IMR-90 (cell line): Measurements from ENCODE around the gene TNS2. TPM values are rescaled to one million over a fixed set of nuclear protein-coding genes. Genes with fewer than 3 reads are reported as not detected.
"Not testable (repeated sequence)": the region's sequence is repeated elsewhere in the genome, so short reads cannot be mapped to it uniquely, and the experiment has no call there.

ENCODE experiments used
- ATAC-seq: fragments of 200-7000 bp; cut with Tn5 transposase; 2 replicates; pipeline ENCODE4 v1.9.1; 2020; ENCODE audit warnings: low read depth, mild to moderate bottlenecking, moderate library complexity
- BruUV-seq: library from RNA; stranded (reverse); fragments of 400-500 nt; replicated peaks from 2 replicates; lab custom pipeline; 2021; lab: Mats Ljungman, UMichigan
- CTCF ChIA-PET: fragments of 300-600 bp; formaldehyde crosslinking; extraction: SDS; loops from one replicate; lab custom pipeline; 2021; ENCODE audit warnings: antibody characterized with exemption; lab: Yijun Ruan, JAX
- POLR2A ChIA-PET: fragments of 300-600 bp; sonication (Branson Sonifier 250); formaldehyde crosslinking; loops from one replicate; lab custom pipeline; 2022; ENCODE audit warnings: antibody characterized with exemption; ENCODE audit not compliant: unreplicated experiment; lab: Charles Lee
- DNase-seq: peaks from one replicate; pipeline ENCODE4 v3.0.0; 2013
- H2AFZ ChIP-seq: replicated peaks from 2 replicates; pipeline ENCODE3; 2013; ENCODE audit warnings: low read length, mild to moderate bottlenecking; ENCODE audit not compliant: poor library complexity
- H2AK5ac ChIP-seq: 2 replicates; pipeline ENCODE4 v1.6.1; 2013; ENCODE audit warnings: low read depth, low read length, inconsistent platforms
- H2AK9ac ChIP-seq: replicated peaks from 2 replicates; pipeline ENCODE3; 2013; ENCODE audit warnings: mild to moderate bottlenecking, low read depth, low read length, moderate library complexity; ENCODE audit not compliant: poor library complexity
- H2BK120ac ChIP-seq: 2 replicates; pipeline ENCODE4 v1.6.1; 2013; ENCODE audit warnings: low read depth, low read length, inconsistent platforms
- H2BK15ac ChIP-seq: 3 replicates; pipeline ENCODE4 v1.6.1; 2013; ENCODE audit warnings: low read depth, low read length, inconsistent platforms
- H2BK20ac ChIP-seq: 2 replicates; pipeline ENCODE4 v1.6.1; 2013; ENCODE audit warnings: low read depth, mild to moderate bottlenecking, inconsistent platforms, low read length, moderate library complexity
- H2BK5ac ChIP-seq: 2 replicates; pipeline ENCODE4 v1.6.1; 2013; ENCODE audit warnings: mild to moderate bottlenecking, low read depth, low read length, inconsistent platforms; ENCODE audit not compliant: poor library complexity, severe bottlenecking
- H3K14ac ChIP-seq: replicated peaks from 2 replicates; pipeline ENCODE4 v1.6.1; 2013; ENCODE audit warnings: low read depth, low read length, inconsistent platforms
- H3K18ac ChIP-seq: 2 replicates; pipeline ENCODE4 v1.6.1; 2013; ENCODE audit warnings: low read depth, low read length, control low read depth
- H3K23ac ChIP-seq: 2 replicates; pipeline ENCODE4 v1.6.1; 2013; ENCODE audit warnings: low read depth, low read length, inconsistent platforms
- H3K27ac ChIP-seq: 2 replicates; pipeline ENCODE4 v1.5.1; 2013; ENCODE audit warnings: mild to moderate bottlenecking, control low read depth, low read length; ENCODE audit not compliant: insufficient read depth
- H3K27me3 ChIP-seq: 2 replicates; pipeline ENCODE4 v1.6.1; 2013; ENCODE audit warnings: low read length; ENCODE audit not compliant: control insufficient read depth, insufficient read depth
- H3K36me3 ChIP-seq: 2 replicates; pipeline ENCODE4 v1.6.1; 2013; ENCODE audit warnings: low read length, mixed read lengths; ENCODE audit not compliant: control insufficient read depth, insufficient read depth
- H3K4ac ChIP-seq: 2 replicates; pipeline ENCODE4 v1.6.1; 2013; ENCODE audit warnings: low read depth, low read length, inconsistent platforms
- H3K4me1 ChIP-seq: 2 replicates; pipeline ENCODE4 v1.6.1; 2013; ENCODE audit warnings: low read length, mixed read lengths; ENCODE audit not compliant: control insufficient read depth, insufficient read depth
- H3K4me2 ChIP-seq: 2 replicates; pipeline ENCODE4 v1.6.1; 2013; ENCODE audit warnings: low read depth, mild to moderate bottlenecking, control low read depth, low read length, moderate library complexity
- H3K4me3 ChIP-seq: 2 replicates; pipeline ENCODE4 v1.5.1; 2013; ENCODE audit warnings: low read depth, mild to moderate bottlenecking, control low read depth, low read length, moderate library complexity; ENCODE audit not compliant: insufficient read depth
- H3K56ac ChIP-seq: 2 replicates; pipeline ENCODE4 v1.6.1; 2013; ENCODE audit warnings: low read length, inconsistent platforms; ENCODE audit not compliant: insufficient read depth; ENCODE audit errors: extremely low read depth
- H3K79me1 ChIP-seq, 2 experiments: 2 replicates each; pipeline ENCODE4 v1.6.1; 2013; ENCODE audit warnings: low read length in 2 of 2, inconsistent platforms in 1 of 2, low read depth in 1 of 2
- H3K9ac ChIP-seq: 2 replicates; pipeline ENCODE4 v1.6.1; 2013; ENCODE audit warnings: low read depth, low read length, control low read depth
- H3K9me1 ChIP-seq: 2 replicates; pipeline ENCODE4 v1.6.1; 2013; ENCODE audit warnings: low read length, inconsistent platforms; ENCODE audit not compliant: insufficient read depth
- H3K9me3 ChIP-seq: 2 replicates; pipeline ENCODE4 v1.6.1; 2013; ENCODE audit warnings: low read length; ENCODE audit not compliant: control insufficient read depth, insufficient read depth
- H4K20me1 ChIP-seq: 2 replicates; pipeline ENCODE4 v1.6.1; 2013; ENCODE audit warnings: low read length, inconsistent platforms; ENCODE audit not compliant: insufficient read depth
- H4K5ac ChIP-seq: 2 replicates; pipeline ENCODE4 v1.6.1; 2013; ENCODE audit warnings: mild to moderate bottlenecking, low read depth, low read length, control low read depth
- H4K8ac ChIP-seq, 2 experiments: 2 replicates each; pipeline ENCODE4 v1.6.1; 2013; ENCODE audit warnings: low read depth in 2 of 2, low read length in 2 of 2, control low read depth in 1 of 2, inconsistent platforms in 1 of 2
- H4K91ac ChIP-seq: 2 replicates; pipeline ENCODE4 v1.6.1; 2013; ENCODE audit warnings: low read depth, low read length, inconsistent platforms; ENCODE audit not compliant: insufficient read depth
- CHD1 ChIP-seq: IDR thresholded peaks from 2 replicates; pipeline ENCODE4 v1.6.1; 2012; ENCODE audit warnings: low read depth, low read length, improper control_type of control experiment
- NFE2L2 ChIP-seq: fragments of 150-350 bp; IDR thresholded peaks from 2 replicates; pipeline ENCODE4 v1.6.1; 2016; ENCODE audit warnings: low read depth, mild to moderate bottlenecking, low read length
- WGBS, 2 experiments: methylation state at CpG; one replicate each; pipeline versions ENCODE4 v1.1.5 to v1.1.7; 2013; ENCODE audit warnings: missing lambda C conversion rate in 2 of 2; ENCODE audit not compliant: insufficient read length in 1 of 2; ENCODE audit errors: extremely low coverage in 2 of 2; 5-methylcytosine and 5-hydroxymethylcytosine counted together
- dilution Hi-C: fragments of 300-500 bp; cut with HindIII; formaldehyde crosslinking; loops from one replicate; pipeline ENCODE4 v1.14.3; 2018; ENCODE audit warnings: low sequenced_read_pairs; ENCODE audit not compliant: unreplicated experiment
- in situ Hi-C: fragments of 300-500 bp; cut with MboI; formaldehyde crosslinking; loops from 3 replicates; pipeline ENCODE4 v1.14.3; 2019; ENCODE audit warnings: low sequenced_read_pairs, inconsistent platforms, mixed read lengths
- intact Hi-C: fragments of 100-400 bp; cut with micrococcal nuclease; formaldehyde crosslinking; loops from 2 replicates; pipeline ENCODE4 v1.10.0; 2022
- polyA plus RNA-seq, 3 experiments: library from polyadenylated mRNA; depleted of rRNA; stranded (reverse); fragments of >200 nt; gene quantifications; 2 replicates each; pipeline ENCODE4 v1.2.3, GENCODE V29; 2012; ENCODE audit warnings: low replicate concordance in 1 of 3
- total RNA-seq: library from RNA; depleted of rRNA; stranded (reverse); fragments of >200 nt; gene quantifications from 2 replicates; pipeline ENCODE4 v1.2.3, GENCODE V29; 2012

TNS2 gene
- total and polyA plus RNA-seq, 2 of the 4 experiments (the other 2 are of a cell fraction): 10.4 to 67.2 TPM

DNA sequence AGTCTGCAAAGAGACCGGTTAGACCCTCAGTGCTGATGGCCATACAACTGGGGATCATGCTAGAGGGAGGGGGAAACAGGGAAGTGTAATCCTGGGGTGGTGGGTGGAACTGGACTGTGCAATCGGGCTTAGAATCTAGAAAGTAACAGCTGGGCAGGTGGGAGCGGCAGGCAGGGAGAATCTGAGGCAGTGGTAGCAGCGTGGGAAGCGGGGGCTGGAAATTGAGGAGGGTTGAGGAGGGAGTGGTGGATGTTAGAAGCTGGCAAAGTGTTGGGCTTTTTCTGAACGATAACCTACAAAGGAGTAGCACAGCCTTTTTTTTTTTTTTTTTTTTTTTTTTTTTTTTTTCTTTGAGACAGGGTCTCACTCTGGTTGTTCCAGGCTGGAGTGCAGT is 44.5 kb downstream of the TNS2 start:
- DNase-seq (no peak), ATAC-seq (no peak)
- peak overlapping the region; percentile 96 for H2BK120ac ChIP-seq
- CTCF ChIA-PET: interaction anchor here (1.3 kb wide), 1 partner anchor 18 kb away, joined by 4 read pairs; no protein-coding TSS in a partner anchor
- H3K36me3 ChIP-seq: no peaks in the 10 kb centered on the region
- peak overlapping the region; percentile 87 for H2AFZ ChIP-seq
- H3K23ac ChIP-seq: peak overlapping the region; percentile 29; the same call in 1 of the 2 replicates
- POLR2A ChIA-PET: interaction anchor here (0.8 to 1.7 kb wide), 2 partner anchors 14 to 15 kb away, joined by 3 to 8 read pairs; partner anchors contain the start of gene SPRYD3
- peak overlapping the region; percentile 84 for H4K91ac ChIP-seq
- peak overlapping the region; percentile 59 for H3K27ac ChIP-seq
- no peaks in the 10 kb centered on the region for H4K20me1 ChIP-seq
- no peaks in the 10 kb centered on the region for H3K27me3 ChIP-seq
- H3K56ac ChIP-seq: no peak overlapping the region
- peaks cover 32% of the 10 kb centered on the region for H3K4me1 ChIP-seq
- WGBS, 2 experiments: 94% methylated on average over 4 of the region's 6 CpGs; no CpG with 5 or more reads in 1 of the 2 experiments
- no peak overlapping the region for H2AK9ac ChIP-seq
- intact Hi-C loops: no loop called here
- H4K5ac ChIP-seq: peak overlapping the region; percentile 63
- H3K14ac ChIP-seq: peak overlapping the region; percentile 28
- H3K4ac ChIP-seq: peak overlapping the region; percentile 45
- H2BK5ac ChIP-seq: peak overlapping the region; percentile 59
- peaks cover 28% of the 10 kb centered on the region for H3K9me1 ChIP-seq
- H3K4me3 ChIP-seq: no peak overlapping the region
- in situ Hi-C loops: no loop called here
- peak overlapping the region; percentile 33; the same call in 1 of the 2 replicates for H2AK5ac ChIP-seq
- H3K18ac ChIP-seq: peak overlapping the region; percentile 14; the same call in 1 of the 2 replicates
- no peak overlapping the region for H3K4me2 ChIP-seq
- dilution Hi-C loops: no loop called here
- no peaks in the 10 kb centered on the region for H3K9me3 ChIP-seq
- BruUV-seq: no TSS peak
- H2BK20ac ChIP-seq: peak overlapping the region; percentile 86; the same call in 1 of the 2 replicates
- H4K8ac ChIP-seq: peak overlapping the region; percentile 66 to 94
- no peak overlapping the region for H3K9ac ChIP-seq
- H2BK15ac ChIP-seq: peak overlapping the region; percentile 50; the same call in 2 of the 3 replicates
- peaks cover 0 to 29% of the 10 kb centered on the region in 2 experiments; a peak in 3 of 4 replicates for H3K79me1 ChIP-seq
- TF ChIP-seq CHD1 (no peak), NFE2L2 (no peak)

- H4K91ac ChIP-seq, DNase-seq, H2BK120ac ChIP-seq, BruUV-seq, H3K56ac ChIP-seq, H3K4me2 ChIP-seq, H2AK5ac ChIP-seq, H3K9ac ChIP-seq, H4K20me1 ChIP-seq, H3K23ac ChIP-seq, in situ Hi-C loops, H3K36me3 ChIP-seq, H2AFZ ChIP-seq, H4K5ac ChIP-seq, H3K9me3 ChIP-seq, H2AK9ac ChIP-seq, H3K18ac ChIP-seq, ATAC-seq, dilution Hi-C loops, CTCF ChIA-PET, H3K4me3 ChIP-seq, H3K27me3 ChIP-seq, H3K27ac ChIP-seq, H2BK5ac ChIP-seq, intact Hi-C loops: not testable (repeated sequence)
- Histone ChIP-seq H3K9me1 (peaks cover 28% of the 10 kb centered on the region), H3K79me1 (peaks cover 0 to 31% of the 10 kb centered on the region in 2 experiments; a peak in 3 of 4 replicates), H3K4ac (0 out of 2 replicates have a peak overlapping the region, but pooled peaks have one; percentile 45), H4K8ac (peak overlapping the region in 1 of 2 experiments; percentile 10; a peak in 1 of 4 replicates), H3K14ac (0 out of 2 replicates have a peak overlapping the region, but pooled peaks have one; percentile 17), H3K4me1 (peaks cover 32% of the 10 kb centered on the region), H2BK15ac (peak overlapping the region; percentile 50; the same call in 1 of the 3 replicates), H2BK20ac (peak overlapping the region; percentile 26; the same call in 1 of the 2 replicates)
- WGBS, 2 experiments: no CpG with 5 or more reads among the region's 5 CpGs
- POLR2A ChIA-PET: interaction anchor here (1.7 kb wide), 1 partner anchor 16 kb away, joined by 8 read pairs; the partner anchor contains the start of gene SPRYD3
Observed at GRCh38 chr12:53094796-53095595, 45.1 kb downstream of the TNS2 start.
